ENCODE results near the gene BCL2. TPM values are rescaled to one million over a fixed set of nuclear protein-coding genes. Genes with fewer than 3 reads are reported as not detected.

BCL2 gene
- total RNA-seq, 4 donors from 2014 or later, result 25.2 to 39.0 (median 36.1) TPM

DNA sequence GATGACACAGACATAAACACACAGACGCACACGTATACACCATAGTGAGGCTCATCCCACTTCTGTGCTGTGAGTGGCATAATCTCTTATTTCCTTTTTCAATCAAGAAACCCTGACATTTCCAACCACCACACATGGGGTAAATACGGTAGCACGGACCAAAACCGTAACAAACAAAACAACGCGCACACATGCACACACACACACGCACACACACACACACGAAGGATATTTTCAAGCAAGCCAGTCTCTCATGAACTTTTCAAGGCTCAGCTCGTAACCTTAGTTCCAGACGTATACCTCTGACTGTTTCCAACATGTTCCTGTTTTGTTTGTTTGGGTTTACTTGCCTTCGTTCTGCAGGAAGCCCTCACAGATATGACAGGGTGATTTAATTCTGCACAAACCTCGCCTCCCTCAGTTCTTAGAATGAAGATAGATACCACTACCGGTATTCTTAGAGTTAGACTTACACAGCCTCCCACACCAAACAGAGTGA, 119.8 kb downstream of the BCL2 start:
- Histone ChIP-seq H3K4me3 (no peak overlapping the region), H3K9me3 (no peaks in the 10 kb centered on the region), H3K36me3 (no peaks in the 10 kb centered on the region), H3K27me3 (no peaks in the 10 kb centered on the region), H3K27ac (replicated peaks in 1 of 4) (no peak overlapping the region), H3K4me1 (peaks cover 0 to 20% (median 9%) of the 10 kb centered on the region in 4 donors)
- 73% methylated on average over 14 of the region's 14 CpGs for WGBS
- TF ChIP-seq, protein P1, sequence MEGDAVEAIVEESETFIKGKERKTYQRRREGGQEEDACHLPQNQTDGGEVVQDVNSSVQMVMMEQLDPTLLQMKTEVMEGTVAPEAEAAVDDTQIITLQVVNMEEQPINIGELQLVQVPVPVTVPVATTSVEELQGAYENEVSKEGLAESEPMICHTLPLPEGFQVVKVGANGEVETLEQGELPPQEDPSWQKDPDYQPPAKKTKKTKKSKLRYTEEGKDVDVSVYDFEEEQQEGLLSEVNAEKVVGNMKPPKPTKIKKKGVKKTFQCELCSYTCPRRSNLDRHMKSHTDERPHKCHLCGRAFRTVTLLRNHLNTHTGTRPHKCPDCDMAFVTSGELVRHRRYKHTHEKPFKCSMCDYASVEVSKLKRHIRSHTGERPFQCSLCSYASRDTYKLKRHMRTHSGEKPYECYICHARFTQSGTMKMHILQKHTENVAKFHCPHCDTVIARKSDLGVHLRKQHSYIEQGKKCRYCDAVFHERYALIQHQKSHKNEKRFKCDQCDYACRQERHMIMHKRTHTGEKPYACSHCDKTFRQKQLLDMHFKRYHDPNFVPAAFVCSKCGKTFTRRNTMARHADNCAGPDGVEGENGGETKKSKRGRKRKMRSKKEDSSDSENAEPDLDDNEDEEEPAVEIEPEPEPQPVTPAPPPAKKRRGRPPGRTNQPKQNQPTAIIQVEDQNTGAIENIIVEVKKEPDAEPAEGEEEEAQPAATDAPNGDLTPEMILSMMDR (IDR thresholded peaks at IDR 0.05), result no peak
- no peak for TF ChIP-seq EP300 (IDR thresholded peaks at IDR 0.05)
- no peak for TF ChIP-seq POLR2A (IDR thresholded peaks at IDR 0.05; ENCODE audit: low read depth)
- TF ChIP-seq POLR2AphosphoS5 (IDR thresholded peaks at IDR 0.05), result no peak
- intact Hi-C loops (cut with DNase I), result no loop called here
- no peak for DNase-seq (ENCODE audit: extremely low spot score)

DNA sequence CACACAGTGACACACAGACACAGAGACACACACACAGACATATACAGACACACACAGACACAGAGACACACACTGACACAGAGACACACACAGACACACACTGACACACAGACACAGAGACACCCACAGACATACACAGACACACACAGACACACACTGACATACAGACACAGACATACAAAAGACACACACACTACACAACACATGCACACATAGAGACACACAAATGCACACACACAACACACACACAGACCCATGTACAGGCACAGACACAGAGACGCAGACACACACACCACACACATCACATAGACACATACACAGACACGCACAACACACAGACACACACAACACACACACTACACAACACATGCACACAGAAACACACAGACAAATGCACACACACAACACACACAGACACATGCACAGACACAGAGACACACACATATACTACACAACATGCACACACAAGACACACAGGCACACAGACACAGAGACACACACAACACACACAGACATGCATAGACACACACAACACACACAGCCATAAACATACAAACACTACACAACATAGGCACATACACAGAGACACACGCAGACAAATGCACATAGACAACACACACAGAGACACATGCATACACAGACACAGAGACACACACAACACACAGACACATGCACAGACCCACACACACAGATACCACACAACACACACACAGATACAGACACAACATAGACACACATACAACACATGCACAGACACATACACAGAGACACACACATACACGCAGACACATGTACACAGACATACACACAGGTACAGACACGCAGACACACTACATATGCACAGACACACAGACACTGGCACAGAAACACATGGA, 120.5 kb downstream of the BCL2 start:
- H3K27ac ChIP-seq (replicated peaks in 1 of 4), result no peak overlapping the region
- no peak for TF ChIP-seq EP300 (IDR thresholded peaks at IDR 0.05)
- TF ChIP-seq, protein P1 (IDR thresholded peaks at IDR 0.05), result no peak
- no peak overlapping the region for H3K4me3 ChIP-seq
- H3K27me3 ChIP-seq, result no peaks in the 10 kb centered on the region
- peaks cover 0 to 20% (median 9%) of the 10 kb centered on the region in 4 donors for H3K4me1 ChIP-seq
- no peaks in the 10 kb centered on the region for H3K9me3 ChIP-seq
- intact Hi-C loops (cut with DNase I), result no loop called here
- no peaks in the 10 kb centered on the region for H3K36me3 ChIP-seq
- 95% methylated on average over 5 of the region's 5 CpGs for WGBS
- DNase-seq (ENCODE audit: extremely low spot score), result no peak

DNA sequence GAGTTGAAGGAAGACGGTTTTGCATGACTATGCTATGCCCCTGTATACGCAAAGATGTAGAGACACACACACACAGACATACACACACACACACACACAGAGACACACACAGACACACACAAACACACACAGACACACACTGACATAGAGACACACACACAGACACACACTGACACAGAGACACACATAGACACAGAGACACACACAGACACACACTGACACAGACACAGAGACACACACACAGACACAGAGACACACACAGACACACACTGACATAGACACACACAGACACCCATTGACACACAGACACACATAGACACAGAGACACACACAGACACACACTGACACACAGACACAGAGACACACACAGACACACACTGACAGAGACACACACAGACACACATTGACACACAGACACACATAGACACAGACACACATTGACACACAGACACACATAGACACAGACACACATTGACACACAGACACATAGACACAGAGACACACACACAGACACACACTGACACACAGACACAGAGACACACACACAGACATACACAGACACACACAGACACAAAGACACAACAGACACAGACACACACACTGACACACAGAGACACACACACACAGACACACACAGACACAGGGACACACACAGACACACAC, 121.3 kb downstream of the BCL2 start:
- 66% methylated on average over 2 of the region's 2 CpGs for WGBS
- peaks cover 0 to 20% (median 10%) of the 10 kb centered on the region in 4 donors for H3K4me1 ChIP-seq
- H3K27ac ChIP-seq (replicated peaks in 1 of 4), result no peak overlapping the region
- intact Hi-C loops (cut with DNase I), result no loop called here
- DNase-seq (ENCODE audit: extremely low spot score), result no peak
- no peak overlapping the region for H3K4me3 ChIP-seq
- H3K9me3 ChIP-seq, result no peaks in the 10 kb centered on the region
- no peaks in the 10 kb centered on the region for H3K36me3 ChIP-seq
- TF ChIP-seq EP300 (IDR thresholded peaks at IDR 0.05) (no peak), POLR2A (IDR thresholded peaks at IDR 0.05; ENCODE audit: low read depth) (no peak), POLR2AphosphoS5 (IDR thresholded peaks at IDR 0.05) (no peak)
- TF ChIP-seq, protein P1 (IDR thresholded peaks at IDR 0.05), result no peak
- no peaks in the 10 kb centered on the region for H3K27me3 ChIP-seq

DNA sequence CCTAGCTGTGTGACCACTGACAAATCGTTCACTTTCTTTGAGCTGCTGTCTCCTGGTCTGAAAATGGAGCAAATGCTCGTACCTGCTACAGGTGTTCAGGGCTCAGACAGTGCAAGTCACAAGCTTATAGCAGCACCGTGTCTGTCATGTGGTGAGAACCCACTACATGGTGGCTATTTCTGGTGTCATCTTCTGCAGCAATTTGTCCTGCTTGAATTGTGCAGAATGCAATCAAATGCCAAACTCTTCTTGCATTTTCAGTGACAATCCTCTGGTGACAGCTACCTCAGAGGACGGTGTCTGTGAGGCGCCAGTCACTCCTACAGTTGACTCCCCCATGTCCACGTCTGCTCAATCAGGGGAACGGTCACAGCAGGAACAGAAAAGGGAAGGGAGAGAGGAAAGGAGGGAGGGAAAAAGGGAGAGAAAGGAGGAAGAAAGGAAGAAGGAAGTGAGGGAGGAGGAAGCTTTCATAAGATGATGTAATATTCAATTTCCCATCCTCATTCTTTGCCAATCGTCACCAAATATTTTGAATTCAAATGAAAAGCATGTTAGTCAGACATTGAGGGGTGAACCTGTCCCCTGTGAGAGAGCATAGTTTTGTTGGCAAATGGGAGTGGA, 122.2 kb downstream of the BCL2 start:
- peaks cover 0 to 20% (median 14%) of the 10 kb centered on the region in 4 donors for H3K4me1 ChIP-seq
- H3K9me3 ChIP-seq, result no peaks in the 10 kb centered on the region
- DNase-seq (ENCODE audit: extremely low spot score), result no peak
- TF ChIP-seq, protein P1 (IDR thresholded peaks at IDR 0.05), result no peak
- TF ChIP-seq POLR2A (IDR thresholded peaks at IDR 0.05; ENCODE audit: low read depth) (no peak), EP300 (IDR thresholded peaks at IDR 0.05) (no peak), POLR2AphosphoS5 (IDR thresholded peaks at IDR 0.05) (no peak)
- whole genome bisulfite sequencing, result 65% methylated on average over 7 of the region's 8 CpGs
- H3K27me3 ChIP-seq, result no peaks in the 10 kb centered on the region
- intact Hi-C loops (cut with DNase I), result no loop called here
- H3K27ac ChIP-seq (replicated peaks in 1 of 4), result no peak overlapping the region
- H3K4me3 ChIP-seq, result no peak overlapping the region
- H3K36me3 ChIP-seq, result no peaks in the 10 kb centered on the region
